GM23338 (cell line): ENCODE results near the gene METTL17.

Experiments used
- CREB1 ChIP-seq: fragments of 250-450 bp; sonication (Bioruptor Pico); IDR thresholded peaks from 2 replicates; pipeline ENCODE4 v1.5.0; 2020; ENCODE audit warnings: low read depth, mild to moderate bottlenecking, moderate library complexity
- ETS1 ChIP-seq: IDR thresholded peaks from 2 replicates; pipeline ENCODE4 v1.6.1; 2016; ENCODE audit warnings: antibody characterized with exemption
- EZH2 ChIP-seq: fragments of 200-600 bp; sonication (generic); IDR thresholded peaks from one replicate; pipeline ENCODE4 v1.8.0; 2017; ENCODE audit warnings: antibody characterized with exemption, mild to moderate bottlenecking, low read depth; ENCODE audit not compliant: unreplicated experiment
- EZH2phosphoT487 ChIP-seq: fragments of 200-600 bp; sonication (generic); IDR thresholded peaks from one replicate; pipeline ENCODE4 v1.8.1; 2018; ENCODE audit warnings: antibody characterized with exemption; ENCODE audit not compliant: unreplicated experiment
- JUNB ChIP-seq: IDR thresholded peaks from one replicate; pipeline ENCODE4 v1.6.1; 2016; ENCODE audit warnings: antibody characterized with exemption; ENCODE audit not compliant: unreplicated experiment
- POLR2AphosphoS5 ChIP-seq: IDR thresholded peaks from 2 replicates; pipeline ENCODE4 v1.6.1; 2016; ENCODE audit warnings: antibody characterized with exemption, low read depth
- STAT1 ChIP-seq: IDR thresholded peaks from one replicate; pipeline ENCODE4 v1.6.1; 2016; ENCODE audit warnings: antibody characterized with exemption; ENCODE audit not compliant: unreplicated experiment
- ZNF114 ChIP-seq: fragments of 250-450 bp; sonication (Bioruptor Pico); IDR thresholded peaks from 2 replicates; pipeline ENCODE4 v1.5.0; 2020; ENCODE audit warnings: mild to moderate bottlenecking, moderate library complexity
- ZNF331 ChIP-seq: fragments of 250-450 bp; sonication (Bioruptor Pico); IDR thresholded peaks from 2 replicates; pipeline ENCODE4 v1.5.0; 2020; ENCODE audit warnings: low read depth, mild to moderate bottlenecking, moderate library complexity
- TF ChIP-seq, protein P1 (sequence below), 2 experiments: fragments of 200-600 bp in 1 of 2; sonication (generic) in 1 of 2; conservative IDR thresholded peaks; 2 replicates each; pipeline versions ENCODE4 v1.5.1 to v1.6.1; 2016 to 2017; ENCODE audit warnings: antibody characterized with exemption in 2 of 2, low read depth in 2 of 2, mild to moderate bottlenecking in 2 of 2, moderate library complexity in 1 of 2
- TF ChIP-seq, protein P2 (sequence below): IDR thresholded peaks from one replicate; pipeline ENCODE4 v1.6.1; 2018; ENCODE audit warnings: antibody characterized with exemption; ENCODE audit not compliant: unreplicated experiment

DNA sequence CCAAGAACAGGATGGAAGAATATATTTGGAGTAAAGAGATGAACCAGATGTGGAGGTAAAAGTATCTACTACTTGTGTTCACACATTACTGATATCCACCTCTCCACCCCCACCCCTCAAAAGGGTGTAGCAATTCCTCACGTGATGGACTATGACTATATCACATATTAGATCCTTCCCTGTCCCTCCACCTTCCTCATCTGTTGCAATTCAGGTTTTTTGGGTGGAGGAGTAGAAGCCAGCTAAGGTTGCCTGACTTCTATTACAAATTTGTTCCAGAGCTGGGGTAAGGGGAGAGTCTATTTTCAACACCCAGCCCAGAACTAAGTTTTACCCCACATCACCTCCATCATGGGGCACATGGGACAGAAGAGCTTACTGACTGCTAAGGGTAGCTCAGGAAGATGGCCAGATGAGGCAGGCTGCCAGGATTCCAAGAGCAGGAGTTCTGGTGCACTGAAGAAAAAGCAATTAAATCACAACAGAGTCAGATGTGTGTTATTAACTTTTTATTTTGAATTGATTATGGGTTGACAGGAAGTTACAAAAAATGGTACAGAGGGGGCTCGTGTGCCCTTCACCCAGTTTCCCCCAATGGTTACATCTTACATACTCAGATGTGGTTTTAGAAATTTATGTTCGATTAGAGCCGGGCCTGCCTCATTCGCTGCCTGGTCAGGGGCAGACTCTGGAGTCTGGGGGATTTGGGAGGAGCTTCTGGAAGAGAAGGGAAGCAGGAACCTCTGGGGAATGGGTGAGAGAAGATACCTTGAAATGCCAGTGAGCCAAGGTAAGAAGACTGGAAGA is 42.7 kb downstream of the METTL17 start:
- TF ChIP-seq EZH2 (no peak), JUNB (no peak), POLR2AphosphoS5 (no peak), ETS1 (no peak), EZH2phosphoT487 (no peak), CREB1 (CRISPR knock-in tag) (no peak), ZNF331 (no peak), ZNF114 (CRISPR knock-in tag) (no peak), STAT1 (no peak)
- TF ChIP-seq, protein P1, sequence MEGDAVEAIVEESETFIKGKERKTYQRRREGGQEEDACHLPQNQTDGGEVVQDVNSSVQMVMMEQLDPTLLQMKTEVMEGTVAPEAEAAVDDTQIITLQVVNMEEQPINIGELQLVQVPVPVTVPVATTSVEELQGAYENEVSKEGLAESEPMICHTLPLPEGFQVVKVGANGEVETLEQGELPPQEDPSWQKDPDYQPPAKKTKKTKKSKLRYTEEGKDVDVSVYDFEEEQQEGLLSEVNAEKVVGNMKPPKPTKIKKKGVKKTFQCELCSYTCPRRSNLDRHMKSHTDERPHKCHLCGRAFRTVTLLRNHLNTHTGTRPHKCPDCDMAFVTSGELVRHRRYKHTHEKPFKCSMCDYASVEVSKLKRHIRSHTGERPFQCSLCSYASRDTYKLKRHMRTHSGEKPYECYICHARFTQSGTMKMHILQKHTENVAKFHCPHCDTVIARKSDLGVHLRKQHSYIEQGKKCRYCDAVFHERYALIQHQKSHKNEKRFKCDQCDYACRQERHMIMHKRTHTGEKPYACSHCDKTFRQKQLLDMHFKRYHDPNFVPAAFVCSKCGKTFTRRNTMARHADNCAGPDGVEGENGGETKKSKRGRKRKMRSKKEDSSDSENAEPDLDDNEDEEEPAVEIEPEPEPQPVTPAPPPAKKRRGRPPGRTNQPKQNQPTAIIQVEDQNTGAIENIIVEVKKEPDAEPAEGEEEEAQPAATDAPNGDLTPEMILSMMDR (conservative IDR thresholded peaks at IDR 0.05; ENCODE audit: low read depth in 2 of 2) = no peak
- TF ChIP-seq, protein P2, sequence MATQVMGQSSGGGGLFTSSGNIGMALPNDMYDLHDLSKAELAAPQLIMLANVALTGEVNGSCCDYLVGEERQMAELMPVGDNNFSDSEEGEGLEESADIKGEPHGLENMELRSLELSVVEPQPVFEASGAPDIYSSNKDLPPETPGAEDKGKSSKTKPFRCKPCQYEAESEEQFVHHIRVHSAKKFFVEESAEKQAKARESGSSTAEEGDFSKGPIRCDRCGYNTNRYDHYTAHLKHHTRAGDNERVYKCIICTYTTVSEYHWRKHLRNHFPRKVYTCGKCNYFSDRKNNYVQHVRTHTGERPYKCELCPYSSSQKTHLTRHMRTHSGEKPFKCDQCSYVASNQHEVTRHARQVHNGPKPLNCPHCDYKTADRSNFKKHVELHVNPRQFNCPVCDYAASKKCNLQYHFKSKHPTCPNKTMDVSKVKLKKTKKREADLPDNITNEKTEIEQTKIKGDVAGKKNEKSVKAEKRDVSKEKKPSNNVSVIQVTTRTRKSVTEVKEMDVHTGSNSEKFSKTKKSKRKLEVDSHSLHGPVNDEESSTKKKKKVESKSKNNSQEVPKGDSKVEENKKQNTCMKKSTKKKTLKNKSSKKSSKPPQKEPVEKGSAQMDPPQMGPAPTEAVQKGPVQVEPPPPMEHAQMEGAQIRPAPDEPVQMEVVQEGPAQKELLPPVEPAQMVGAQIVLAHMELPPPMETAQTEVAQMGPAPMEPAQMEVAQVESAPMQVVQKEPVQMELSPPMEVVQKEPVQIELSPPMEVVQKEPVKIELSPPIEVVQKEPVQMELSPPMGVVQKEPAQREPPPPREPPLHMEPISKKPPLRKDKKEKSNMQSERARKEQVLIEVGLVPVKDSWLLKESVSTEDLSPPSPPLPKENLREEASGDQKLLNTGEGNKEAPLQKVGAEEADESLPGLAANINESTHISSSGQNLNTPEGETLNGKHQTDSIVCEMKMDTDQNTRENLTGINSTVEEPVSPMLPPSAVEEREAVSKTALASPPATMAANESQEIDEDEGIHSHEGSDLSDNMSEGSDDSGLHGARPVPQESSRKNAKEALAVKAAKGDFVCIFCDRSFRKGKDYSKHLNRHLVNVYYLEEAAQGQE = no peak
